H1 (cell line): ENCODE data around the gene MEIOSIN. TPM values are rescaled to one million over a fixed set of nuclear protein-coding genes. Genes with fewer than 3 reads are reported as not detected.

Experiments used
- CTCF ChIA-PET: fragments of 300-600 bp; sonication (Branson Sonifier 250); formaldehyde crosslinking; loops from one replicate; lab custom pipeline; 2021; ENCODE audit not compliant: partially characterized antibody; lab: Charles Lee
- POLR2A ChIA-PET: fragments of 300-600 bp; sonication (Branson Sonifier 250); formaldehyde crosslinking; loops from one replicate; lab custom pipeline; 2021; ENCODE audit warnings: inconsistent platforms; ENCODE audit not compliant: partially characterized antibody; lab: Charles Lee
- DNase-seq, 2 experiments: peaks; one replicate each; pipeline versions ENCODE4 v3.0.0 to v3.0.0-alpha.2; 2010 to 2022; ENCODE audit warnings: low spot score in 2 of 2, low read depth in 1 of 2, mixed read lengths in 1 of 2
- FAIRE-seq: peaks from 2 replicates; lab custom pipeline; 2011; peaks lifted over from hg19 to GRCh38; lab: Jason Lieb, UNC
- H2AFZ ChIP-seq: 2 replicates; pipeline ENCODE4 v1.8.1; 2012; ENCODE audit warnings: low read length, inconsistent platforms
- H2AK5ac ChIP-seq: 2 replicates; pipeline ENCODE4 v1.6.1; 2013; ENCODE audit warnings: low read depth, low read length
- H2BK120ac ChIP-seq: replicated peaks from 2 replicates; pipeline ENCODE3; 2013; ENCODE audit warnings: low read depth, low read length, inconsistent platforms
- H2BK12ac ChIP-seq: 2 replicates; pipeline ENCODE4 v1.6.1; 2013; ENCODE audit warnings: low read depth, low read length
- H2BK15ac ChIP-seq: 2 replicates; pipeline ENCODE4 v1.6.1; 2013; ENCODE audit warnings: low read length
- H2BK20ac ChIP-seq: 2 replicates; pipeline ENCODE4 v1.6.1; 2013; ENCODE audit warnings: low read length
- H2BK5ac ChIP-seq: 2 replicates; pipeline ENCODE4 v1.6.1; 2013; ENCODE audit warnings: low read depth, low read length
- H3K14ac ChIP-seq: 2 replicates; pipeline ENCODE4 v1.6.1; 2013; ENCODE audit warnings: inconsistent platforms; ENCODE audit not compliant: insufficient read length
- H3K18ac ChIP-seq: 2 replicates; pipeline ENCODE4 v1.6.1; 2013; ENCODE audit warnings: low read length; ENCODE audit errors: extremely low read depth
- H3K23ac ChIP-seq: 2 replicates; pipeline ENCODE4 v1.6.1; 2013; ENCODE audit warnings: inconsistent platforms; ENCODE audit not compliant: insufficient read length
- H3K23me2 ChIP-seq: 2 replicates; pipeline ENCODE4 v1.6.1; 2013; ENCODE audit warnings: low read depth, low read length
- H3K27ac ChIP-seq: 2 replicates; pipeline ENCODE4 v1.6.1; 2011; ENCODE audit warnings: low read depth, low read length, inconsistent platforms
- H3K27me3 ChIP-seq, 4 experiments: replicated peaks in 1 of 4; 1 replicate in 1 of 4; 2 replicates in 3 of 4; pipeline versions ENCODE4 v1.6.1 to v1.8.1; 2011 to 2013; ENCODE audit warnings: low read length in 3 of 4, mild to moderate bottlenecking in 3 of 4, inconsistent platforms in 2 of 4, mixed read lengths in 2 of 4, moderate library complexity in 1 of 4; ENCODE audit not compliant: control insufficient read depth in 3 of 4, insufficient read depth in 3 of 4; ENCODE audit errors: extremely low read depth in 1 of 4
- H3K36me3 ChIP-seq, 4 experiments: 2 replicates each; pipeline versions ENCODE4 v1.6.1 to v1.8.1; 2011 to 2013; ENCODE audit warnings: mild to moderate bottlenecking in 4 of 4, low read length in 3 of 4, moderate library complexity in 2 of 4, control low read depth in 1 of 4, inconsistent platforms in 1 of 4; ENCODE audit not compliant: insufficient read depth in 4 of 4, control insufficient read depth in 2 of 4
- H3K4ac ChIP-seq: replicated peaks from 2 replicates; pipeline ENCODE3; 2013; ENCODE audit warnings: low read length, low read depth, mixed read lengths, inconsistent platforms; ENCODE audit not compliant: insufficient read length
- H3K4me1 ChIP-seq, 4 experiments: replicated peaks in 1 of 4; 1 replicate in 1 of 4; 2 replicates in 3 of 4; pipeline versions ENCODE4 v1.6.1 to v1.8.1; 2011 to 2013; ENCODE audit warnings: low read length in 3 of 4, inconsistent platforms in 2 of 4, mixed read lengths in 1 of 4; ENCODE audit not compliant: insufficient read depth in 4 of 4, control insufficient read depth in 3 of 4
- H3K4me2 ChIP-seq, 2 experiments: 2 replicates each; pipeline versions ENCODE4 v1.6.1 to v1.8.1; 2011 to 2013; ENCODE audit warnings: low read depth in 2 of 2, low read length in 2 of 2, control low read depth in 1 of 2, inconsistent platforms in 1 of 2, mild to moderate bottlenecking in 1 of 2; ENCODE audit not compliant: insufficient read depth in 1 of 2
- H3K4me3 ChIP-seq, 4 experiments: fragments of 200-600, 300-600 bp in 1 of 4; sonication (generic), shearing (Covaris generic), sonication (Bioruptor Twin) in 1 of 4; 2 replicates each; pipeline versions ENCODE4 v1.5.1 to v1.8.1; 2011 to 2016; ENCODE audit warnings: low read length in 4 of 4, low read depth in 3 of 4, control low read depth in 2 of 4, inconsistent platforms in 2 of 4, mild to moderate bottlenecking in 2 of 4, mixed read lengths in 1 of 4, moderate library complexity in 1 of 4; ENCODE audit not compliant: insufficient read depth in 2 of 4; ENCODE audit errors: extremely low read depth in 1 of 4
- H3K56ac ChIP-seq: replicated peaks from 2 replicates; pipeline ENCODE3; 2013; ENCODE audit warnings: low read depth, mild to moderate bottlenecking, mixed read lengths, low read length, inconsistent platforms; ENCODE audit not compliant: insufficient read length
- H3K79me1 ChIP-seq: 2 replicates; pipeline ENCODE4 v1.6.1; 2013; ENCODE audit warnings: low read depth, low read length, control low read depth
- H3K79me2 ChIP-seq, 2 experiments: 2 replicates each; pipeline versions ENCODE4 v1.6.1 to v1.8.1; 2012 to 2013; ENCODE audit warnings: low read length in 2 of 2, mild to moderate bottlenecking in 2 of 2, inconsistent platforms in 1 of 2; ENCODE audit not compliant: insufficient read depth in 2 of 2, control insufficient read depth in 1 of 2
- H3K9ac ChIP-seq, 4 experiments: replicated peaks in 1 of 4; 1 replicate in 1 of 4; 2 replicates in 3 of 4; pipeline versions ENCODE4 v1.6.1 to v1.8.1; 2011 to 2013; ENCODE audit warnings: low read depth in 3 of 4, low read length in 3 of 4, control low read depth in 2 of 4, mild to moderate bottlenecking in 2 of 4, moderate library complexity in 2 of 4, inconsistent platforms in 1 of 4; ENCODE audit errors: extremely low read depth in 1 of 4
- H3K9me3 ChIP-seq, 2 experiments: 2 replicates each; pipeline versions ENCODE4 v1.6.1 to v1.8.1; 2012 to 2013; ENCODE audit warnings: mild to moderate bottlenecking in 2 of 2, moderate library complexity in 2 of 2, control low read depth in 1 of 2, inconsistent platforms in 1 of 2, low read depth in 1 of 2, low read length in 1 of 2, mixed read lengths in 1 of 2; ENCODE audit not compliant: insufficient read depth in 2 of 2
- H4K20me1 ChIP-seq, 2 experiments: replicated peaks in 1 of 2; 2 replicates each; pipeline versions ENCODE3 to v1.8.1; 2011 to 2013; ENCODE audit warnings: inconsistent platforms in 2 of 2, low read length in 2 of 2, mild to moderate bottlenecking in 1 of 2; ENCODE audit not compliant: insufficient read depth in 2 of 2, control insufficient read depth in 1 of 2
- H4K5ac ChIP-seq: 2 replicates; pipeline ENCODE4 v1.6.1; 2013; ENCODE audit warnings: low read length, low read depth, mixed read lengths, inconsistent platforms; ENCODE audit not compliant: insufficient read length
- H4K8ac ChIP-seq: 2 replicates; pipeline ENCODE4 v1.8.0; 2013; ENCODE audit warnings: mild to moderate bottlenecking, moderate library complexity, low read length, inconsistent platforms; ENCODE audit not compliant: insufficient read depth; ENCODE audit errors: extremely low read depth
- H4K91ac ChIP-seq: replicated peaks from 2 replicates; pipeline ENCODE3; 2013; ENCODE audit warnings: low read length, mixed read lengths, inconsistent platforms; ENCODE audit not compliant: insufficient read length
- E2F6 ChIP-seq: IDR thresholded peaks from 2 replicates; pipeline ENCODE4 v1.6.1; 2012; ENCODE audit warnings: inconsistent platforms
- FOSL1 ChIP-seq: IDR thresholded peaks from 2 replicates; pipeline ENCODE4 v1.6.1; 2011; ENCODE audit warnings: mild to moderate bottlenecking, low read depth, low read length, moderate library complexity; ENCODE audit not compliant: insufficient read depth
- GTF2F1 ChIP-seq: IDR thresholded peaks from 2 replicates; pipeline ENCODE4 v1.6.1; 2012; ENCODE audit warnings: low read depth, low read length, improper control_type of control experiment, borderline replicate concordance
- RBBP5 ChIP-seq: IDR thresholded peaks from 2 replicates; pipeline ENCODE4 v1.7.1; 2012; ENCODE audit warnings: low read depth, mild to moderate bottlenecking, inconsistent platforms, low read length, moderate library complexity, borderline replicate concordance
- SP1 ChIP-seq: IDR thresholded peaks from 2 replicates; pipeline ENCODE4 v1.6.1; 2011; ENCODE audit warnings: low read depth, low read length
- WGBS, 2 experiments: shearing (Covaris generic) in 1 of 2; methylation state at CpG; one replicate each; pipeline versions ENCODE4 v1.1.6 to v1.1.7; 2013 to 2015; ENCODE audit warnings: low lambda C conversion rate in 2 of 2, mixed read lengths in 2 of 2, inconsistent platforms in 1 of 2, low coverage in 1 of 2, missing lambda C conversion rate in 1 of 2; ENCODE audit not compliant: insufficient replicate concordance in 2 of 2, insufficient coverage in 1 of 2, insufficient read length in 1 of 2; ENCODE audit errors: extremely low coverage in 1 of 2, missing lambda C conversion rate in 1 of 2; 5-methylcytosine and 5-hydroxymethylcytosine counted together
- polyA plus RNA-seq, 7 experiments: library from polyadenylated mRNA; depleted of rRNA in 3 of 7; stranded (reverse) in 5 of 7; unstranded in 2 of 7; fragments of >200 nt in 5 of 7; fragments of 200-250 nt in 2 of 7; gene quantifications; 1 replicate in 5 of 7; 2 replicates in 1 of 7; 4 replicates in 1 of 7; pipeline versions ENCODE4 v1.2.1 to v1.2.3, GENCODE V29; 2011 to 2013; ENCODE audit warnings: missing spikeins in 2 of 7, mixed read lengths in 2 of 7
- total RNA-seq: library from RNA; stranded (reverse); fragmentation: NEBNext Ultra II Directional; extraction: Animal tissue kit (Norgen Biotek cat#: 25700); gene quantifications from 2 replicates; pipeline ENCODE4 v1.2.1, GENCODE V29; 2021

The MEIOSIN gene
- total and polyA plus RNA-seq, 2 of the 8 experiments (the other 6 are each of a cell fraction or from before 2014, with no cell fraction given): 0.11 TPM; not detected in 1

- Histone ChIP-seq H2BK20ac (no peak overlapping the region), H3K4me3 (no peak overlapping the region), H3K9me3 (no peaks in the 10 kb centered on the region), H4K20me1 (no peaks in the 10 kb centered on the region), H3K23me2 (no peaks in the 10 kb centered on the region), H3K23ac (no peak overlapping the region), H4K5ac (no peak overlapping the region), H3K27me3 (no peaks in the 10 kb centered on the region; a peak in 1 of 7 replicates), H3K9ac (no peak overlapping the region), H2AFZ (peak overlapping the region; percentile 84), H2AK5ac (no peak overlapping the region), H3K56ac (no peak overlapping the region), H3K36me3 (no peaks in the 10 kb centered on the region), H2BK12ac (0 out of 2 replicates have a peak overlapping the region, but pooled peaks have one; percentile 21), H2BK120ac (no peak overlapping the region), H3K79me1 (no peaks in the 10 kb centered on the region), H2BK5ac (no peak overlapping the region), H4K91ac (no peak overlapping the region), H3K4ac (no peak overlapping the region), H3K18ac (no peak overlapping the region), H4K8ac (no peak overlapping the region)
- CTCF ChIA-PET: interaction anchor here (0.9 to 1.6 kb wide), 2 partner anchors 14 to 35 kb away, joined by 4 to 7 read pairs; no protein-coding TSS in a partner anchor
- DNase-seq (no peak), FAIRE-seq (peak; percentile 55)
- TF ChIP-seq GTF2F1 (no peak), FOSL1 (no peak), E2F6 (0 out of 2 replicates have a peak, but pooled peaks have one; percentile 12), SP1 (peak; percentile 59; the same call in 1 of the 2 replicates), RBBP5 (no peak)
- TF ChIP-seq, all 59 proteins: peak for 2
- Histone ChIP-seq H3K79me2 (no peaks in the 10 kb centered on the region), H3K14ac (no peak overlapping the region), H3K27ac (no peak overlapping the region), H3K4me1 (no peaks in the 10 kb centered on the region), H3K4me2 (no peak overlapping the region), H2BK15ac (no peak overlapping the region; the same call in 1 of the 2 replicates)
- WGBS, 2 experiments: 90% methylated on average over 10 of the region's 10 CpGs; no CpG with 5 or more reads in 1 of the 2 experiments
- POLR2A ChIA-PET: interaction anchor here (0.8 to 1.8 kb wide), 3 partner anchors 10 to 29 kb away, joined by 3 to 5 read pairs (median 4); partner anchors contain the start of gene SIX5
These were observed 6.5 kb downstream of the MEIOSIN start for GRCh38 chr19:45739498-45740439.
